Lower lobe of right lung (tissue), 2 donors: Measurements from ENCODE around the gene ABHD4. TPM values are rescaled to one million over a fixed set of nuclear protein-coding genes. Genes with fewer than 3 reads are reported as not detected.
"Not testable (repeated sequence)": the region's sequence is repeated elsewhere in the genome, so short reads cannot be mapped to it uniquely, and the experiment has no call there.

Source experiments
- ATAC-seq, 2 donors: fragments of 200-7000 bp; cut with Tn5 transposase; one replicate each; pipeline ENCODE4 v1.9.1; 2020 to 2022; ENCODE audit warnings: mild to moderate bottlenecking in 2 of 2, moderate library complexity in 2 of 2
- DNase-seq: peaks from one replicate; pipeline ENCODE4 v3.0.0-alpha.2; 2020
- H3K27ac ChIP-seq: fragments of 200-600 bp; one replicate; pipeline ENCODE4 v1.8.0; 2022
- H3K27me3 ChIP-seq: fragments of 200-600 bp; one replicate; pipeline ENCODE4 v1.8.0; 2022; ENCODE audit warnings: low read depth
- H3K36me3 ChIP-seq: fragments of 200-600 bp; one replicate; pipeline ENCODE4 v1.8.0; 2022; ENCODE audit warnings: mild to moderate bottlenecking
- H3K4me1 ChIP-seq: fragments of 200-600 bp; one replicate; pipeline ENCODE4 v1.8.0; 2022
- H3K4me3 ChIP-seq: fragments of 200-600 bp; one replicate; pipeline ENCODE4 v1.8.0; 2022; ENCODE audit warnings: mild to moderate bottlenecking
- H3K9me3 ChIP-seq: fragments of 200-600 bp; one replicate; pipeline ENCODE4 v1.8.0; 2022
- intact Hi-C: fragments of 100-400 bp; cut with DNase I; formaldehyde crosslinking; loops from one replicate; pipeline ENCODE4 v1.11.0; 2022
- total RNA-seq: library from RNA; stranded (reverse); fragmentation: NEBNext Ultra II Directional; extraction: Animal tissue kit (Norgen Biotek cat#: 25700); gene quantifications from one replicate; pipeline ENCODE4 v1.2.1, GENCODE V29; 2021
- TF ChIP-seq, protein P1 (sequence below): fragments of 200-600 bp; IDR thresholded peaks from one replicate; pipeline ENCODE4 v1.8.0; 2022; ENCODE audit warnings: antibody characterized with exemption, mild to moderate bottlenecking
- donor health status: DM: no; HTN: yes; CAD: no; lungs with severe emphysema.

ABHD4 gene
- total RNA-seq, 1 donor from 2014 or later: 28.5 TPM

DNA sequence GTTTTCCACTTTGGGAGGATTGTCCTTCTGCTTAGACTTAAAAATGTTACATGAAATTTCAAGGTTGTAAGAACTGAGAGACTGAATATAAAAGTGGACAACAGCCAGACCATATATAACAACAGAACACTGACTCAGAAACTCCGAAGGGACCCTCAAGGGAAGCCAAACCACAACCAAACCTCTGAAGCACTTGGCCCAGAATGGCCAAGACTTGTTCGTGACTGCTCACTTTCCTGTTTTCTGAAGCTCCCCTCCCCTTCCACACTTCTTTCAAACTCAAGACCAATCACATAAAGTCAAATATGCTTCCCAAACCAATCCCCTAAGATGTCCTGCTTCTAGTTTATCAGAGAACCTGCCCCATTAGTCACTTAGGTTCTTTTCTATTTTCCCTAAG, 32.4 kb downstream of the ABHD4 start:
- Histone ChIP-seq H3K27me3 (no peaks in the 10 kb centered on the region), H3K9me3 (no peaks in the 10 kb centered on the region), H3K4me3 (no peak overlapping the region), H3K4me1 (no peaks in the 10 kb centered on the region), H3K27ac (no peak overlapping the region), H3K36me3 (no peaks in the 10 kb centered on the region)
- DNase-seq: no peak
- intact Hi-C loops: no loop called here
- TF ChIP-seq, protein P1, sequence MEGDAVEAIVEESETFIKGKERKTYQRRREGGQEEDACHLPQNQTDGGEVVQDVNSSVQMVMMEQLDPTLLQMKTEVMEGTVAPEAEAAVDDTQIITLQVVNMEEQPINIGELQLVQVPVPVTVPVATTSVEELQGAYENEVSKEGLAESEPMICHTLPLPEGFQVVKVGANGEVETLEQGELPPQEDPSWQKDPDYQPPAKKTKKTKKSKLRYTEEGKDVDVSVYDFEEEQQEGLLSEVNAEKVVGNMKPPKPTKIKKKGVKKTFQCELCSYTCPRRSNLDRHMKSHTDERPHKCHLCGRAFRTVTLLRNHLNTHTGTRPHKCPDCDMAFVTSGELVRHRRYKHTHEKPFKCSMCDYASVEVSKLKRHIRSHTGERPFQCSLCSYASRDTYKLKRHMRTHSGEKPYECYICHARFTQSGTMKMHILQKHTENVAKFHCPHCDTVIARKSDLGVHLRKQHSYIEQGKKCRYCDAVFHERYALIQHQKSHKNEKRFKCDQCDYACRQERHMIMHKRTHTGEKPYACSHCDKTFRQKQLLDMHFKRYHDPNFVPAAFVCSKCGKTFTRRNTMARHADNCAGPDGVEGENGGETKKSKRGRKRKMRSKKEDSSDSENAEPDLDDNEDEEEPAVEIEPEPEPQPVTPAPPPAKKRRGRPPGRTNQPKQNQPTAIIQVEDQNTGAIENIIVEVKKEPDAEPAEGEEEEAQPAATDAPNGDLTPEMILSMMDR: no peak
- ATAC-seq: no peak

DNA sequence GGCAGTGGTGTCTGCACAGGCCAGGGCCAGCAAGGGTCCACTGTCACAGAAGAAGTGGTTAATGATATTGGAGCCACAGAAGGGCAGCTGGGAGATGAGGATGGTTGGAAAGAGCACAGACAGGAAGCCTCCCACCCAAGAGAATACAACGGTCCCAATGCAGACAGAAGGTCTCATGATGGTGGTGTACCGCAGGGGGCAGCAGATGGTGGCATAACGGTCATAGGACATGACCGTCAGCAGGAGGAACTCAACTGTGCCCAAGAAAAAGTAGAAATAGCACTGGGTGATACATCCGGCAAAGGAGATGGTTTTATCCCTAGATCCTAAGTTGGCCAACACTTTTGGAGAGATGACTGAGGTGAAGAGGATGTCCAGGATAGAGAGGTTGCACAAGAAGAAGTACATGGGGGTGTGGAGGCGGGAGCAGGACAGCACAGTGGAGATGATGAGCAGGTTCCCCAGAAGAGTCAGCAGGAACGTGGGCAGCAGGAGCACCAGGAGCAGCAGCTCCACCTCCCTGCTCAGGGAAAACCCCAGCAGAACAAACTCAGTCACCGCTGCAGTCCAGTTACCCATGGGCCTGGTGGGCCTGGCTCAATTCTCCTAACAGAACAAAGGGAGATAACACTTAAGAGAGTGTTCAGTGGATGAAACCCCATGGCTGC, 36.3 kb downstream of the ABHD4 start:
- no peaks in the 10 kb centered on the region for H3K27me3 ChIP-seq
- H3K9me3 ChIP-seq: no peaks in the 10 kb centered on the region
- no peak for DNase-seq
- TF ChIP-seq, protein P1: no peak
- no peaks in the 10 kb centered on the region for H3K4me1 ChIP-seq
- intact Hi-C loops: no loop called here
- no peak for ATAC-seq
- H3K27ac ChIP-seq: no peak overlapping the region
- no peak overlapping the region for H3K4me3 ChIP-seq
- no peaks in the 10 kb centered on the region for H3K36me3 ChIP-seq

DNA sequence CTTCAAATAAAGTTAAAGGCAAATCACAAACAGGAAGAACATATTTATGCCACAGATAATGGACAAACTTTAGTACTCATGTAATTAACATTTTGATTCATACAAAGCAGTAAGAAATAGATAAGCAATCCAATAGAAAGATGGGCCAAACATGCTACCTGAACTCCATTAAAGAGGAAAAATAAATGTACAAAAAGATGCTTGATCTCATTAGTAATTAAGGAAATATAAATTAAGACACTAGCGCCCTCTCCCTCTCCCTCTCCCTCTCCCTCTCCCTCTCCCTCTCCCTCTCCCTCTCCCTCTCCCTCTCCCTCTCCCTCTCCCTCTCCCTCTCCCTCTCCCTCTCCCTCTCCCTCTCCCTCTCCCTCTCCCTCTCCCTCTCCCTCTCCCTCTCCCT, 37.9 kb downstream of the ABHD4 start:
- intact Hi-C loops, H3K9me3 ChIP-seq, DNase-seq, H3K4me3 ChIP-seq, H3K4me1 ChIP-seq, H3K27ac ChIP-seq, H3K36me3 ChIP-seq, H3K27me3 ChIP-seq, ATAC-seq: not testable (repeated sequence)

DNA sequence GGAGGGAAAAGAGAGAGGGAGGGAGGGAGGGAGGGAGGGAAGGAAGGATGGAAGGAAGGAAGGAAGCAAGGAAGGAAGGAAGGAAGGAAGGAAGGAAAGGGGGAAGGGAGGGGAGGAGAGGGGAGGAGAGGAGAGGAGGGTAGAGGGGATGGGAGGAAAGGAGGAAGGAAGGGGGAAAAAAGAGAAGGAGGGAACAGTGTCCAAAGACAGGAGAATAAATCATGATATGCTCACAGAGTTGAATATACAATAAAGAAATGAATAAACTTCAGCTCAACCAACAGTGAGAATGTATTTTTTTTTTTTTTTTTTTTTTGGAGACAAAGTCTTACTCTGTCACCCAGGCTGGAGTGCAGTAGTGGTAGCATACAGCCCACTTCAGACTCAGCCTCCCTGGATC, 42.1 kb downstream of the ABHD4 start:
- no peaks in the 10 kb centered on the region for H3K27me3 ChIP-seq
- H3K36me3 ChIP-seq: no peaks in the 10 kb centered on the region
- TF ChIP-seq, protein P1: no peak
- DNase-seq: no peak
- no peak overlapping the region for H3K27ac ChIP-seq
- no peak overlapping the region for H3K4me3 ChIP-seq
- H3K4me1 ChIP-seq: no peaks in the 10 kb centered on the region
- intact Hi-C loops: no loop called here
- no peak for ATAC-seq
- no peaks in the 10 kb centered on the region for H3K9me3 ChIP-seq

DNA sequence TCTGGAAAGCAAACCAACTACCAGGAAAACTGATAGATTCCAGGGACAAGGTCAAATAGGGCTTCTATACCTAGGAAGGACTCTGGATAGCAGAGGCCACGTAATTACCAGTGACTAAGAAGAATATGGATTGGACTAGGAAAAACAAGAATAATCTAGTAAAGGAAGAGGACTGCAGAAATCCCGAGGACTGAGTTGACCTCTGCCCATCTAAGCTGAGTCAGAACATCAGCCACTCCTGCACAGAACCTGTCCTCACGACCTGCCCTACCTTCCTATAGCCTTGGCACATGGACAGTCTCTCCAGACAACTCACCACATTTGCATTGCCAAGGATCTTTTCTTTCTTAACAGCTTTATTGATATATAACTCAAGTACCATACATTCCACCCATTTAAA, 43.7 kb downstream of the ABHD4 start:
- intact Hi-C loops: no loop called here
- no peak for ATAC-seq
- Histone ChIP-seq H3K36me3 (no peaks in the 10 kb centered on the region), H3K27ac (no peak overlapping the region), H3K4me1 (no peaks in the 10 kb centered on the region), H3K9me3 (no peaks in the 10 kb centered on the region), H3K4me3 (no peak overlapping the region), H3K27me3 (no peaks in the 10 kb centered on the region)
- TF ChIP-seq, protein P1: no peak
- no peak for DNase-seq

DNA sequence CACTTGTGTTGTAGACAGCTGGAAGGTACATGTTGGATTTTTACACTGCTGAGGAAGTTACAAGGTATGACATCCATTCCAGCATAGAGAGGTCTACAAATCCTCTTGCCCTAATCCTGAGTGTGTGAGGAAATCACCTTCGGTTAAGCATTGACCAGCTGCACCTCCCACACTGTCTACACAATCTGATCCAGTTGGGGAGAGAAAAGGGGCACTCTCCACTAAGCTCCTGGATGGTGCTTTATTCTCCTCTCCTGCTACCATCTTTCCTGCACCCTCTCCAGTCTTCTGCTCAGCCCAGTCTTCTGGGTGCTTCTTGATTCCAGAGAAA, 46.2 kb downstream of the ABHD4 start, which contains the start of gene OR6J1:
OR6J1 (minus strand) TSS at position 48 of the 331 bp plus-strand sequence. CDS start 9,541 bp downstream, outside the sequence.
- Histone ChIP-seq H3K36me3 (no peaks in the 10 kb centered on the region), H3K27me3 (no peaks in the 10 kb centered on the region), H3K27ac (no peak within 1 kb of the TSS), H3K4me3 (no peak within 1 kb of the TSS), H3K4me1 (no peaks in the 10 kb centered on the region), H3K9me3 (no peaks in the 10 kb centered on the region)
- TF ChIP-seq, protein P1: no peak
- no peak for DNase-seq
- intact Hi-C loops: no loop called here
- peak in 1 of 2 donors; percentile 46 for ATAC-seq
